Panc1 (cell line): Measurements from ENCODE around the gene LDB2. TPM values are rescaled to one million over a fixed set of nuclear protein-coding genes. Genes with fewer than 3 reads are reported as not detected.

Experiments used
- ATAC-seq: fragments of 200-7000 bp; cut with Tn5 transposase; 2 replicates; pipeline ENCODE4 v1.9.1; 2020; ENCODE audit warnings: mild to moderate bottlenecking, moderate library complexity
- BruUV-seq: library from RNA; stranded (reverse); fragments of 400-500 nt; replicated peaks from 2 replicates; lab custom pipeline; 2021; lab: Mats Ljungman, UMichigan
- CTCF ChIA-PET: fragments of 300-600 bp; sonication (Branson Sonifier 250); formaldehyde crosslinking; loops from one replicate; lab custom pipeline; 2022; ENCODE audit warnings: antibody characterized with exemption; lab: Charles Lee
- POLR2A ChIA-PET: fragments of 300-600 bp; sonication (Branson Sonifier 250); formaldehyde crosslinking; loops from one replicate; lab custom pipeline; 2022; ENCODE audit warnings: antibody characterized with exemption; lab: Charles Lee
- DNase-seq: peaks from one replicate; pipeline ENCODE4 v3.0.0-alpha.2; 2010; ENCODE audit warnings: low read depth, low spot score
- H3K27ac ChIP-seq: 2 replicates; pipeline ENCODE4 v1.5.1; 2011; ENCODE audit warnings: mild to moderate bottlenecking, low read length, inconsistent platforms
- H3K27me3 ChIP-seq: fragments of 200-500 bp; sonication (Bioruptor generic); 2 replicates; pipeline ENCODE4 v1.6.0; 2014; ENCODE audit warnings: low read length, inconsistent platforms; ENCODE audit not compliant: control insufficient read depth, insufficient read depth
- H3K36me3 ChIP-seq: fragments of 200-500 bp; sonication (Bioruptor generic); 2 replicates; pipeline ENCODE4 v1.5.1; 2014; ENCODE audit warnings: inconsistent platforms, mild to moderate bottlenecking, low read length, moderate library complexity; ENCODE audit not compliant: control insufficient read depth, insufficient read depth
- H3K4me1 ChIP-seq: 2 replicates; pipeline ENCODE4 v1.5.1; 2011; ENCODE audit warnings: inconsistent platforms, mild to moderate bottlenecking, low read length, moderate library complexity; ENCODE audit not compliant: control insufficient read depth, insufficient read depth
- H3K4me3 ChIP-seq, 2 experiments: 2 replicates each; pipeline ENCODE4 v1.5.1; 2011 to 2012; ENCODE audit warnings: low read depth in 2 of 2, low read length in 2 of 2, mild to moderate bottlenecking in 2 of 2, inconsistent platforms in 1 of 2, moderate library complexity in 1 of 2
- H3K9me3 ChIP-seq: fragments of 200-500 bp; sonication (Bioruptor generic); 2 replicates; pipeline ENCODE4 v1.5.1; 2014; ENCODE audit warnings: low read depth, mild to moderate bottlenecking, inconsistent platforms, low read length, moderate library complexity; ENCODE audit not compliant: control insufficient read depth, insufficient read depth
- POLR2AphosphoS5 ChIP-seq: IDR thresholded peaks from 2 replicates; pipeline ENCODE4 v1.6.1; 2012; ENCODE audit warnings: mild to moderate bottlenecking, low read depth, low read length, moderate library complexity
- REST ChIP-seq, 2 experiments: IDR thresholded peaks; 2 replicates each; pipeline ENCODE4 v1.6.1; 2011 to 2012; ENCODE audit warnings: low read depth in 2 of 2, control low read depth in 1 of 2, low read length in 1 of 2, mild to moderate bottlenecking in 1 of 2, moderate library complexity in 1 of 2; ENCODE audit not compliant: insufficient read depth in 1 of 2
- SIN3A ChIP-seq: IDR thresholded peaks from 2 replicates; pipeline ENCODE4 v1.6.1; 2012; ENCODE audit warnings: low read depth, mild to moderate bottlenecking, low read length, moderate library complexity, borderline replicate concordance; ENCODE audit not compliant: insufficient read depth
- TCF7L2 ChIP-seq: IDR thresholded peaks from 2 replicates; pipeline ENCODE4 v1.6.1; 2011; ENCODE audit warnings: mild to moderate bottlenecking, low read depth, low read length, inconsistent platforms
- in situ Hi-C: cut with HindIII; loops from 2 replicates; pipeline ENCODE4 v1.10.0; 2016; ENCODE audit warnings: low sequenced_read_pairs, low pct_unique_long_range_greater_than_20kb
- intact Hi-C: fragments of 100-400 bp; cut with micrococcal nuclease; formaldehyde crosslinking; loops from one replicate; pipeline ENCODE4 v1.10.0; 2022; ENCODE audit not compliant: unreplicated experiment
- total RNA-seq: library from RNA; stranded (reverse); gene quantifications from one replicate; pipeline ENCODE4 v1.2.1, GENCODE V29; 2021; ENCODE audit not compliant: unreplicated experiment
- TF ChIP-seq, protein P1 (sequence below): fragments of 450-650 bp; IDR thresholded peaks from 2 replicates; pipeline ENCODE4 v1.5.1; 2017; ENCODE audit warnings: mild to moderate bottlenecking

LDB2 gene
- total RNA-seq, 1 experiment from 2014 or later = not detected

- Histone ChIP-seq H3K4me3 (no peak overlapping the region), H3K4me1 (no peaks in the 10 kb centered on the region), H3K27ac (no peak overlapping the region), H3K36me3 (no peaks in the 10 kb centered on the region), H3K9me3 (no peaks in the 10 kb centered on the region), H3K27me3 (no peaks in the 10 kb centered on the region)
- no peak for ATAC-seq
- POLR2A ChIA-PET = no interaction called here
- BruUV-seq = no TSS peak
- no peak for TF ChIP-seq TCF7L2
- TF ChIP-seq, protein P1, sequence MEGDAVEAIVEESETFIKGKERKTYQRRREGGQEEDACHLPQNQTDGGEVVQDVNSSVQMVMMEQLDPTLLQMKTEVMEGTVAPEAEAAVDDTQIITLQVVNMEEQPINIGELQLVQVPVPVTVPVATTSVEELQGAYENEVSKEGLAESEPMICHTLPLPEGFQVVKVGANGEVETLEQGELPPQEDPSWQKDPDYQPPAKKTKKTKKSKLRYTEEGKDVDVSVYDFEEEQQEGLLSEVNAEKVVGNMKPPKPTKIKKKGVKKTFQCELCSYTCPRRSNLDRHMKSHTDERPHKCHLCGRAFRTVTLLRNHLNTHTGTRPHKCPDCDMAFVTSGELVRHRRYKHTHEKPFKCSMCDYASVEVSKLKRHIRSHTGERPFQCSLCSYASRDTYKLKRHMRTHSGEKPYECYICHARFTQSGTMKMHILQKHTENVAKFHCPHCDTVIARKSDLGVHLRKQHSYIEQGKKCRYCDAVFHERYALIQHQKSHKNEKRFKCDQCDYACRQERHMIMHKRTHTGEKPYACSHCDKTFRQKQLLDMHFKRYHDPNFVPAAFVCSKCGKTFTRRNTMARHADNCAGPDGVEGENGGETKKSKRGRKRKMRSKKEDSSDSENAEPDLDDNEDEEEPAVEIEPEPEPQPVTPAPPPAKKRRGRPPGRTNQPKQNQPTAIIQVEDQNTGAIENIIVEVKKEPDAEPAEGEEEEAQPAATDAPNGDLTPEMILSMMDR = no peak
- no peak for TF ChIP-seq REST (IDR thresholded peaks at IDR 0.05; ENCODE audit: insufficient read depth in 1 of 2, low read depth in 2 of 2, low read length in 1 of 2)
- no peak for TF ChIP-seq SIN3A
- TF ChIP-seq POLR2AphosphoS5 = no peak
- in situ Hi-C loops = no loop called here
- intact Hi-C loops = no loop called here
- DNase-seq = no peak
- CTCF ChIA-PET = no interaction called here
Observed at GRCh38 chr4:16545656-16546055, 352.8 kb downstream of the LDB2 start.

- BruUV-seq = no TSS peak
- ChIA-PET CTCF (no interaction called here), POLR2A (no interaction called here)
- no peak for ATAC-seq
- Histone ChIP-seq H3K9me3 (no peaks in the 10 kb centered on the region), H3K4me1 (no peaks in the 10 kb centered on the region), H3K36me3 (no peaks in the 10 kb centered on the region), H3K27me3 (no peaks in the 10 kb centered on the region), H3K27ac (no peak overlapping the region), H3K4me3 (no peak overlapping the region)
- TF ChIP-seq SIN3A = no peak
- TF ChIP-seq POLR2AphosphoS5 = no peak
- TF ChIP-seq, protein P1 = no peak
- TF ChIP-seq TCF7L2 = no peak
- no peak for TF ChIP-seq REST (IDR thresholded peaks at IDR 0.05; ENCODE audit: insufficient read depth in 1 of 2, low read depth in 2 of 2, low read length in 1 of 2)
- in situ Hi-C loops (no loop called here), intact Hi-C loops (no loop called here)
- DNase-seq = no peak
Observed at GRCh38 chr4:16544869-16545268, 353.6 kb downstream of the LDB2 start.
